Measurements from ENCODE around the gene TNFRSF1A.
"Not testable (repeated sequence)": the region's sequence is repeated elsewhere in the genome, so short reads cannot be mapped to it uniquely, and the experiment has no call there.

TNFRSF1A gene

GRCh38 chr12:6306599-6307220 is 35.2 kb downstream of the TNFRSF1A start:
- Mint-ChIP-seq H3K4me1 (ENCODE audit: low read depth) (no peaks in the 10 kb centered on the region), H3K27ac (no peak overlapping the region), H3K27me3 (peaks cover 17% of the 10 kb centered on the region)

GRCh38 chr12:6306151-6306550 is 35.7 kb downstream of the TNFRSF1A start:
- Mint-ChIP-seq H3K27ac (no peak overlapping the region), H3K4me3 (no peak overlapping the region), H3K4me1 (ENCODE audit: low read depth) (no peaks in the 10 kb centered on the region), H3K27me3 (peaks cover 15% of the 10 kb centered on the region), H3K36me3 (ENCODE audit: low read depth) (no peaks in the 10 kb centered on the region), H3K9me3 (no peaks in the 10 kb centered on the region)
- no peak for DNase-seq

More at GRCh38 chr12:6306599-6307220, 35.2 kb downstream of the TNFRSF1A start:
- H3K9me3 Mint-ChIP-seq = no peaks in the 10 kb centered on the region
- H3K4me3 Mint-ChIP-seq = no peak overlapping the region
- no peak for DNase-seq
- H3K36me3 Mint-ChIP-seq (ENCODE audit: low read depth) = no peaks in the 10 kb centered on the region

DNA sequence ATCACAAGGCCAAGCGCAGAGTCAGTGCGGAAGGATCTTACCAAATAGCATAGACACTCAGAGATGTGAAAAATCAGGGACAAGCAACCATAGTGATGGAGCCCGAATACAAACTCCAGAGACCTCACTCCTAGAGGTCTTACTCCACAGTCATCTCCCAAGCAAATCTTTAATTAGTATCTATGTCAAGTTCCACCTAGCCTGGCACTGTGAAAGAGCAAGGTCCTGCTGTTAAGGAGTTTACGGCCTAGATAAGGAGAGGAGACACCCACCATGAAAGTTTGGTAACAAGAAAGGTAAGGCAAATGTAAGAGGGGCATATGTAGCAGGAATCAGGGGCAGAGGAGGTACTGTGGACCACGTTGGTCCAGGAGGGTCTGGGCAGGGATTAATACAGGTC is 38.8 kb downstream of the TNFRSF1A start:
- H3K4me3 Mint-ChIP-seq = no peak overlapping the region
- no peak for DNase-seq
- H3K4me1 Mint-ChIP-seq (ENCODE audit: low read depth) = no peaks in the 10 kb centered on the region
- no peaks in the 10 kb centered on the region for H3K36me3 Mint-ChIP-seq (ENCODE audit: low read depth)
- H3K27ac Mint-ChIP-seq = no peak overlapping the region
- H3K9me3 Mint-ChIP-seq = no peaks in the 10 kb centered on the region
- H3K27me3 Mint-ChIP-seq = no peaks in the 10 kb centered on the region

DNA sequence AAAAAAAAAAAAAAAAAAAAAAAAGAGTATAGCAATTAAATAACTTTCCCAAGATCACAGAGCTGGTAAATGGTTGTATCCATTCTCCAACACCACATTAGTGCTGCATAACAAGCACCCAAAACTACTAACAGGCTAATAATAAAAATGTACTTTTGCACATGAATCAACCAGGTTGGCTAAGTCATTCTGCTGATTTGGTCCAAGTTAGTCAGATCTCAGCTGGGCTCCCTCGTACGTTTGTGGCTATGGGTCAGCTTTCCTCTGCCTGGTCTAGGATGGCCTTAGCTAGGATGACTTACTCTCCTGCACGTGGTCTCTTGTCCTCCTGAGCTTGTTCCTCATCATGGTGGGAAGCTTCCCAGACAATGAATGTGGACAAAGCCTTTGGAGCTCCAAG is 39.3 kb downstream of the TNFRSF1A start:
- H3K4me1 Mint-ChIP-seq (ENCODE audit: low read depth) = no peaks in the 10 kb centered on the region
- H3K36me3 Mint-ChIP-seq (ENCODE audit: low read depth) = no peaks in the 10 kb centered on the region
- H3K27me3 Mint-ChIP-seq = no peaks in the 10 kb centered on the region
- H3K9me3 Mint-ChIP-seq = no peaks in the 10 kb centered on the region
- no peak overlapping the region for H3K27ac Mint-ChIP-seq
- no peak overlapping the region for H3K4me3 Mint-ChIP-seq
- no peak for DNase-seq

DNA sequence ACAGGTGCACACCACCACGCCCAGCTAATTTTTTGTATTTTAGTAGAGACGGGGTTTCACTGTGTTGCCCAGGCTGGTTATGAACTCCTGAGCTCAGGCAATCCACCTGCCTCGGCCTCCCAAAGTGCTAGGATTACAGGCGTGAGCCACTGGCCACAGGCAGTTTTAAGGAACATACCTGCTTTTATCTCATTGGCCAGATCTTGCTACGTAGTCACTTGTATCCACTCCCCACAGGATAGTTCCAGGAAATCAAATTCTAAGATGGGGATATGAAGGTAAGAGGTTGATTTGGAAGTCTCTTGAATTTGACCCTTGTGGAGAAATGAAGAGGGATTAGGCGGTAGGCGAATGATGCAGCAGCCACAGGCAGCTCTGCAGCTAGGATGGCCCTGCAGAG is 40.2 kb downstream of the TNFRSF1A start:
- H3K27me3 Mint-ChIP-seq = no peaks in the 10 kb centered on the region
- H3K36me3 Mint-ChIP-seq (ENCODE audit: low read depth) = no peaks in the 10 kb centered on the region
- no peak overlapping the region for H3K4me3 Mint-ChIP-seq
- no peak overlapping the region for H3K27ac Mint-ChIP-seq
- H3K4me1 Mint-ChIP-seq (ENCODE audit: low read depth) = no peaks in the 10 kb centered on the region
- H3K9me3 Mint-ChIP-seq = no peaks in the 10 kb centered on the region
- DNase-seq = no peak

GRCh38 chr12:6297170-6297569 is 44.7 kb downstream of the TNFRSF1A start:
- Mint-ChIP-seq H3K27ac (no peak overlapping the region), H3K4me1 (ENCODE audit: low read depth) (no peaks in the 10 kb centered on the region), H3K4me3 (no peak overlapping the region), H3K9me3 (no peaks in the 10 kb centered on the region), H3K36me3 (ENCODE audit: low read depth) (no peaks in the 10 kb centered on the region), H3K27me3 (peaks cover 2% of the 10 kb centered on the region)
- peak; percentile 6 for DNase-seq

- H3K4me3 Mint-ChIP-seq = no peak overlapping the region
- H3K36me3 Mint-ChIP-seq (ENCODE audit: low read depth) = no peaks in the 10 kb centered on the region
- H3K27me3 Mint-ChIP-seq = peaks cover 5% of the 10 kb centered on the region
- DNase-seq = no peak
- H3K4me1 Mint-ChIP-seq (ENCODE audit: low read depth) = no peaks in the 10 kb centered on the region
- H3K27ac Mint-ChIP-seq = no peak overlapping the region
- no peaks in the 10 kb centered on the region for H3K9me3 Mint-ChIP-seq
Observed at GRCh38 chr12:6295094-6295811, 46.6 kb downstream of the TNFRSF1A start.

DNA sequence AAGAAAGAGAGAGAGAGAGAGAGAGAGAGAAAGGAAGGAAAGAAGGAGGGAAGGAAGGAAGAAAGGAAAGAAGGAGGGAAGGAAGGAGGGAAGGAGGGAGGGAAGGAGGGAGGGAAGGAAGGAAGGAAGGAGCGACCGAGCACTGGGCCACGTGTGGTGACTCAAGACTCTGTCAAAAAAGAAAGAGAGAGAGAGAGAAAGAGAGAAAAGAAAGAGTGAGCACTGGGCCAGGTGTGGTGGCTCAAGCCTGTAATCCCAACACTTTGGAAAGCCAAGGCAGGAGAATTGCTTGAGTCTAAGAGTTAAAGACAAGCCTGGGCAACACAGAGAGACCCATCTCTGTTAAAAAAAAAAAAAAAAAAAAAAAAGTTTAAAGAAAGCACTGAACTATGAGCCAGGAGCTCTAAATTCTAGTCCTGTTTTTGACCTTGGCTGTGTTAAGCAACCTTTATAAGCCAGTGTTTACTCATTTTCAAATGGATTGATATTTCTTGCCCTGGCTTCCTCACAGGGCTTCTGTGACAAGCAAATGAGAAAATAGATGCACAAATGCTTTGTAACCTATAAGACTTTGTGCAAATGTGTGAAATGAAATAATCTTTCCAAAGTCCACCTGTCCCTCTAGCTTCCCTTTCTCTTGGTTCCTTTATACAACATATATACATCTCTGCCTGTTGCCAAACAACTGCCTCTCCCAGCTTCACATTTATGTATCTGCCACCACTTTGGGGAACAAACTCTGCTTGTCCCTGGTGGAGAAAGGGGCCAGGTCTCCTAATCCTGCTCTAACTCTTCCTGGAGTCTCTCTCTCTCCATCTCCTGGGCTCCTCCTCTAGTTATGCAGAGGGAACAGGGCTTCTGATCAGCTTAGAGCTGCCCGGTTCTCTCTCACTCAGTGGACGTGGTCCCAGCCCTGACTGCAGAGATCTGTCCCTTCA is 47.5 kb downstream of the TNFRSF1A start:
- H3K4me1 Mint-ChIP-seq (ENCODE audit: low read depth) = no peaks in the 10 kb centered on the region
- no peak overlapping the region for H3K4me3 Mint-ChIP-seq
- H3K9me3 Mint-ChIP-seq = no peaks in the 10 kb centered on the region
- H3K27ac Mint-ChIP-seq = no peak overlapping the region
- peaks cover 5% of the 10 kb centered on the region for H3K27me3 Mint-ChIP-seq
- DNase-seq = no peak
- H3K36me3 Mint-ChIP-seq (ENCODE audit: low read depth) = no peaks in the 10 kb centered on the region

GRCh38 chr12:6292606-6293005 is 49.3 kb downstream of the TNFRSF1A start:
- peaks cover 8% of the 10 kb centered on the region for H3K27me3 Mint-ChIP-seq
- H3K36me3 Mint-ChIP-seq (ENCODE audit: low read depth) = no peaks in the 10 kb centered on the region
- H3K27ac Mint-ChIP-seq = no peak overlapping the region
- H3K9me3 Mint-ChIP-seq = no peaks in the 10 kb centered on the region
- no peaks in the 10 kb centered on the region for H3K4me1 Mint-ChIP-seq (ENCODE audit: low read depth)
- no peak for DNase-seq
- H3K4me3 Mint-ChIP-seq = no peak overlapping the region

DNA sequence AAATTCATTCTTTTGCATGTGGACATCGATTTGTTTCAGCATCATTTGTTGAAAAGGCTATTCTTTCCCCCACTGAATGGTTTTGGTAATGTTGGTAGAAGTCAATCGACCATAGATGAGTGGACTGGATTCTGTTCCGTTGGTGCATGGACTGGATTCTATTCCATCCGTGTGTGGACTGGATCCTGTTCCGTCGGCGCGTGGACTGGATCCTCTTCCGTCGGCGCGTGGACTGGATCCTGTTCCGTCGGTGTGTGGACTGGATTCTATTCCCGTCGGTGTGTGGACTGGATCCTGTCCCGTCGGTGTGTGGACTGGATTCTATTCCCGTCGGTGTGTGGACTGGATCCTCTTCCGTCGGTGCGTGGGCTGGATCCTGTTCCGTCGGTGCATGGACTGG is 52.0 kb downstream of the TNFRSF1A start:
- H3K36me3 Mint-ChIP-seq (ENCODE audit: low read depth) = not testable (repeated sequence)

DNA sequence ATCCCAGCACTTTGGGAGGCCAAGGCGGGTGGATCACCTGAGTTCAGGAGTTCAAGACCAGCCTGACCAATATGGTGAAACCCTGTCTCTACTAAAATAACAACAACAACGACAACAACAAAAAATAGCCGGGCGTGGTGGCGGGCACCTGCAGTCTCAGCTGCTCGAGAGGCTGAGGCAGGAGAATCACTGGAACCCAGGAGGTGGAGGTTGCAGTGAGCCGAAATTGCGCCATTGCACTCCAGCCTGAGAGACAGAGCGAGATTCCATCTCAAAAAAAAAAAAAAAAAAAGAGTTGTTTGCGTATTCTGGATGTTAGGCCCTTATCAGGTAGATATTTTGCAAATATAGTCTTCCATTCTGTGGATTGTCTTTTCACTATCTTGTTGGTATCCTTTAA is 52.8 kb downstream of the TNFRSF1A start:
- H3K4me3 Mint-ChIP-seq; H3K4me1 Mint-ChIP-seq (ENCODE audit: low read depth); H3K36me3 Mint-ChIP-seq (ENCODE audit: low read depth); DNase-seq; H3K9me3 Mint-ChIP-seq; H3K27me3 Mint-ChIP-seq; H3K27ac Mint-ChIP-seq: not testable (repeated sequence)

More for the DNA sequence above, 52.0 kb downstream of the TNFRSF1A start:
- not testable (repeated sequence) for H3K27me3 Mint-ChIP-seq; H3K27ac Mint-ChIP-seq; H3K4me3 Mint-ChIP-seq; DNase-seq; H3K4me1 Mint-ChIP-seq (ENCODE audit: low read depth); H3K9me3 Mint-ChIP-seq

GRCh38 chr12:6288235-6288634 is 53.6 kb downstream of the TNFRSF1A start:
- H3K4me1 Mint-ChIP-seq (ENCODE audit: low read depth) = peaks cover 2% of the 10 kb centered on the region
- H3K27me3 Mint-ChIP-seq = peaks cover 6% of the 10 kb centered on the region
- H3K27ac Mint-ChIP-seq = no peak overlapping the region
- H3K9me3 Mint-ChIP-seq = no peaks in the 10 kb centered on the region
- no peak overlapping the region for H3K4me3 Mint-ChIP-seq
- H3K36me3 Mint-ChIP-seq (ENCODE audit: low read depth) = no peaks in the 10 kb centered on the region
- DNase-seq = no peak

GRCh38 chr12:6285532-6286306 is 56.2 kb downstream of the TNFRSF1A start:
- no peak for DNase-seq
- H3K4me3 Mint-ChIP-seq = no peak overlapping the region
- peaks cover 2% of the 10 kb centered on the region for H3K4me1 Mint-ChIP-seq (ENCODE audit: low read depth)
- H3K27ac Mint-ChIP-seq = no peak overlapping the region
- H3K9me3 Mint-ChIP-seq = no peaks in the 10 kb centered on the region
- H3K27me3 Mint-ChIP-seq = peaks cover 9% of the 10 kb centered on the region
- no peaks in the 10 kb centered on the region for H3K36me3 Mint-ChIP-seq (ENCODE audit: low read depth)

DNA sequence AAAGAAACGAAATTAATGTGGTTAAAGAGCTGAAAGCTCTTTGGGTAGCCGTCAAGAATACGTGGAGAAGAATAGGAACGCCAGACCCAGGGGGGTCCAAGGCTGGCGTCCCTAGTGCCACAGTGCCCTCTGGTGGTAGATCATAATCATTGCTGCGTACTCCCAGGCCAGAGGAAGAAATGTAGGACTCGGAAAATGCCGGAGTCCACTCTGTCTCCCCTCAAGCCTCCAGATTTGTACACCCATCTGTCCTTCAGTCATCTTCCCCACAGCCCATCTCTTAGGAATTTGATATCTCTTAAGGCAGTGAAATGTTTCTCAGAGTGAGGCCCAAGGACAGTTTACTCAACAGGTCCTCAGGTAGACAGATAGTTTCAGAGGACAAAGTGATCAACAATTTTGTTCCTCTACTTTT is 56.8 kb downstream of the TNFRSF1A start:
- Mint-ChIP-seq H3K9me3 (no peaks in the 10 kb centered on the region), H3K36me3 (ENCODE audit: low read depth) (no peaks in the 10 kb centered on the region), H3K4me1 (ENCODE audit: low read depth) (peaks cover 2% of the 10 kb centered on the region), H3K4me3 (no peak overlapping the region), H3K27ac (no peak overlapping the region), H3K27me3 (peaks cover 12% of the 10 kb centered on the region)
- peak; percentile 70 for DNase-seq
